HT-29 (cell line): Measurements from ENCODE around the gene MRPS18B. TPM values are rescaled to one million over a fixed set of nuclear protein-coding genes. Genes with fewer than 3 reads are reported as not detected.

Experiments used
- DNase-seq: peaks from one replicate; pipeline ENCODE4 v3.0.0-alpha.2; 2015; ENCODE audit warnings: low spot score
- total RNA-seq: library from RNA; depleted of rRNA; stranded (reverse); fragments of >200 nt; shearing (Covaris generic); gene quantifications from 2 replicates; pipeline ENCODE4 v1.2.3, GENCODE V29; 2014; rRNA removed

MRPS18B gene
- total RNA-seq: 55.4 and 66.8 TPM in 2 replicates

GRCh38 chr6:30617565-30618269 lies at the start of gene MRPS18B:
TSS of gene MRPS18B (plus strand) at chr6:30617840. CDS start at chr6:30617866, 26 bp downstream.
- DNase-seq: peak; percentile 98

GRCh38 chr6:30568245-30568644 lies 49.4 kb upstream of the MRPS18B start:
- peak; percentile 18 for DNase-seq

GRCh38 chr6:30570263-30570662 lies 47.4 kb upstream of the MRPS18B start:
- peak; percentile 18 for DNase-seq

GRCh38 chr6:30570740-30571074 lies 46.9 kb upstream of the MRPS18B start:
- no peak for DNase-seq

- peak; percentile 97 for DNase-seq
Measured at GRCh38 chr6:30571075-30571761, 46.4 kb upstream of the MRPS18B start, which contains the start of gene ABCF1. TSS of gene ABCF1 (plus strand) at chr6:30571442. CDS start at chr6:30571488, 46 bp downstream.

GRCh38 chr6:30571762-30572082 lies 45.9 kb upstream of the MRPS18B start:
- DNase-seq: no peak

- no peak for DNase-seq
Measured at GRCh38 chr6:30572148-30572547, 45.5 kb upstream of the MRPS18B start.

- DNase-seq: no peak
Measured at GRCh38 chr6:30573113-30573512, 44.5 kb upstream of the MRPS18B start.

- no peak for DNase-seq
Measured at GRCh38 chr6:30578051-30578450, 39.6 kb upstream of the MRPS18B start.

- no peak for DNase-seq
Measured at GRCh38 chr6:30583921-30584320, 33.7 kb upstream of the MRPS18B start.

GRCh38 chr6:30589754-30590358 lies 27.8 kb upstream of the MRPS18B start:
- no peak for DNase-seq

- no peak for DNase-seq
Measured at GRCh38 chr6:30590509-30590908, 27.1 kb upstream of the MRPS18B start.

GRCh38 chr6:30591008-30591407 lies 26.6 kb upstream of the MRPS18B start:
- DNase-seq: peak; percentile 86

GRCh38 chr6:30592287-30592686 lies 25.4 kb upstream of the MRPS18B start:
- no peak for DNase-seq

- peak; percentile 95 for DNase-seq
Measured at GRCh38 chr6:30597315-30598144, 20.1 kb upstream of the MRPS18B start.

- DNase-seq: no peak
Measured at GRCh38 chr6:30598912-30599624, 18.6 kb upstream of the MRPS18B start.

GRCh38 chr6:30599625-30600324 lies 17.9 kb upstream of the MRPS18B start:
- no peak for DNase-seq

- no peak for DNase-seq
Measured at GRCh38 chr6:30600451-30600961, 17.1 kb upstream of the MRPS18B start.

GRCh38 chr6:30601436-30601814 lies 16.2 kb upstream of the MRPS18B start:
- DNase-seq: no peak
